Measurements from ENCODE around the gene SDF4. TPM values are rescaled to one million over a fixed set of nuclear protein-coding genes. Genes with fewer than 3 reads are reported as not detected.

The SDF4 gene
- total RNA-seq, 4 donors from 2014 or later: 153 to 267 (median 226) TPM

- in situ Hi-C loops (cut with MboI; ENCODE audit: low pct_ligation_motif_present in 1 of 4, low pct_unique_long_range_greater_than_20kb in 1 of 4, low sequenced_read_pairs in 3 of 4) (loop anchor here in 2 of 4 donors (10.0 to 25.0 kb wide), 2 partner anchors 159 to 161 kb away; partner anchors contain the start of gene C1orf159 (in 2 of the 2)), intact Hi-C loops (cut with DNase I; ENCODE audit: low total_unique reads) (no loop called here)
- H3K27ac ChIP-seq: peak within 1 kb of the TSS; percentile 83 to 90 (median 88)
- peak; percentile 96 for DNase-seq
- peak within 1 kb of the TSS; percentile 51 to 98 (median 80) for H3K4me3 ChIP-seq
- WGBS, 2 donors (ENCODE audit: low coverage in 1 of 2): 0% methylated on average over 18 of the region's 105 CpGs; no CpG with 5 or more reads in 1 of the 2 donors
- no peaks in the 10 kb centered on the region for H3K36me3 ChIP-seq
- no peaks in the 10 kb centered on the region for H3K9me3 ChIP-seq
- no peaks in the 10 kb centered on the region for H3K27me3 ChIP-seq
- TF ChIP-seq EP300 (IDR thresholded peaks at IDR 0.05; ENCODE audit: low read depth) (no peak), POLR2AphosphoS5 (IDR thresholded peaks at IDR 0.05) (peak in 2 of 3 donors; percentile 78 to 83), POLR2A (IDR thresholded peaks at IDR 0.05) (peak; percentile 48), CTCF (IDR thresholded peaks at IDR 0.05) (no peak)
- peaks cover 20 to 37% (median 35%) of the 10 kb centered on the region in 4 donors for H3K4me1 ChIP-seq
These were observed 41.9 kb upstream of the SDF4 start, which contains the start of gene UBE2J2 for GRCh38 chr1:1273512-1274298. TSS of gene UBE2J2 (minus strand) at chr1:1273854. CDS start at chr1:1267992, 5,862 bp downstream.

DNA sequence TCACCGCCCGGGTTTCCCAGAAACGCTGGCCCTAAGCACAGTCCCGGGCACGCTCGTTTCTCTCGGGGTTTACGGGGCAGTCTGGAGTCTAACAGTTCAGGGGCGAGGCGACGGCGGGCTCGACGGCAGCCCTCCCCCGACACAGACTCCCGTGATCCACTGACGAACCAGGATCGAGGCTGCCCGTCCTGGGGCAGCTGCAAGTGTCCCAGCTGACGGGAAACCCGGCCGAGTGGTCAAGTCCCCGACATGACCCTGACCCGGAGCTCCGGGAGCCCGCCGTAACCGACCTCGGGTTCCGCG is 41.4 kb upstream of the SDF4 start:
- peak in 1 of 5 experiments; percentile 0 for TF ChIP-seq CTCF (IDR thresholded peaks at IDR 0.05)
- TF ChIP-seq POLR2A (IDR thresholded peaks at IDR 0.05): no peak
- intact Hi-C loops (cut with DNase I; ENCODE audit: low total_unique reads): no loop called here
- Histone ChIP-seq H3K27ac (peak overlapping the region; percentile 83 to 90 (median 88)), H3K27me3 (no peaks in the 10 kb centered on the region), H3K4me3 (peak overlapping the region; percentile 51 to 98 (median 80)), H3K4me1 (peaks cover 20 to 37% (median 35%) of the 10 kb centered on the region in 4 donors), H3K36me3 (no peaks in the 10 kb centered on the region), H3K9me3 (no peaks in the 10 kb centered on the region)
- WGBS, 2 donors (ENCODE audit: low coverage in 1 of 2): 0% methylated on average over 15 of the region's 31 CpGs; no CpG with 5 or more reads in 1 of the 2 donors
- DNase-seq: no peak
- in situ Hi-C loops (cut with MboI; ENCODE audit: low pct_ligation_motif_present in 1 of 4, low pct_unique_long_range_greater_than_20kb in 1 of 4, low sequenced_read_pairs in 3 of 4): loop anchor here in 2 of 4 donors (10.0 to 25.0 kb wide), 2 partner anchors 158 to 161 kb away; partner anchors contain the start of gene C1orf159 (in 2 of the 2)

GRCh38 chr1:1272341-1273208 is 40.8 kb upstream of the SDF4 start:
- H3K27ac ChIP-seq: peak overlapping the region; percentile 83 to 90 (median 88)
- in situ Hi-C loops (cut with MboI; ENCODE audit: low pct_ligation_motif_present in 1 of 4, low pct_unique_long_range_greater_than_20kb in 1 of 4, low sequenced_read_pairs in 3 of 4): loop anchor here in 2 of 4 donors (10.0 to 25.0 kb wide), 2 partner anchors 158 to 160 kb away; partner anchors contain the start of gene C1orf159 (in 2 of the 2)
- H3K4me1 ChIP-seq: peaks cover 20 to 37% (median 35%) of the 10 kb centered on the region in 4 donors
- WGBS, 2 donors (ENCODE audit: low coverage in 1 of 2): 20% methylated on average over 35 of the region's 43 CpGs; no CpG with 5 or more reads in 1 of the 2 donors
- no peaks in the 10 kb centered on the region for H3K9me3 ChIP-seq
- H3K4me3 ChIP-seq: peak overlapping the region; percentile 51 to 98 (median 80)
- TF ChIP-seq EP300 (IDR thresholded peaks at IDR 0.05; ENCODE audit: low read depth) (no peak), POLR2A (IDR thresholded peaks at IDR 0.05) (peak; percentile 75), CTCF (IDR thresholded peaks at IDR 0.05) (peak in 1 of 5 experiments; percentile 16), POLR2AphosphoS5 (IDR thresholded peaks at IDR 0.05) (peak in 2 of 3 donors; percentile 58 to 85)
- H3K36me3 ChIP-seq: no peaks in the 10 kb centered on the region
- intact Hi-C loops (cut with DNase I; ENCODE audit: low total_unique reads): no loop called here
- H3K27me3 ChIP-seq: no peaks in the 10 kb centered on the region
- DNase-seq: peak; percentile 78
